HepG2 (cell line): ENCODE measurements around the gene MMP28. TPM values are rescaled to one million over a fixed set of nuclear protein-coding genes. Genes with fewer than 3 reads are reported as not detected.
A peak's percentile ranks its signal among the peaks of the same experiment; 100 is the strongest.

Source experiments
- FOSL1 ChIP-seq: sonication (generic); formaldehyde crosslinking; IDR thresholded peaks from 2 replicates; pipeline ENCODE4 v1.9.0; 2021; ENCODE audit warnings: missing genetic modification reagents, borderline replicate concordance
- KDM2A ChIP-seq: sonication (generic); formaldehyde crosslinking; IDR thresholded peaks from 2 replicates; pipeline ENCODE4 v1.4.0; 2020; ENCODE audit warnings: low read depth, missing genetic modification reagents, borderline replicate concordance
- MTA3 ChIP-seq: sonication (generic); formaldehyde crosslinking; IDR thresholded peaks from 2 replicates; pipeline ENCODE4 v1.4.0; 2020; ENCODE audit warnings: missing genetic modification reagents
- MXI1 ChIP-seq: IDR thresholded peaks from 3 replicates; pipeline ENCODE4 v1.6.1; 2012; ENCODE audit warnings: low read depth, low read length, inconsistent platforms, borderline replicate concordance
- NCOA5 ChIP-seq: sonication (generic); formaldehyde crosslinking; IDR thresholded peaks from 2 replicates; pipeline ENCODE4 v1.4.0; 2020; ENCODE audit warnings: missing genetic modification reagents
- PHF20 ChIP-seq: sonication (generic); formaldehyde crosslinking; IDR thresholded peaks from 2 replicates; pipeline ENCODE4 v1.5.0; 2020; ENCODE audit warnings: mild to moderate bottlenecking, missing genetic modification reagents
- PRPF4 ChIP-seq: fragments of 200-400 bp; formaldehyde crosslinking; IDR thresholded peaks from 2 replicates; pipeline ENCODE4 v1.6.1; 2016; ENCODE audit warnings: low read length, low read depth; ENCODE audit not compliant: poor library complexity, severe bottlenecking
- ZFP62 ChIP-seq: sonication (generic); formaldehyde crosslinking; IDR thresholded peaks from 2 replicates; pipeline ENCODE4 v1.4.0; 2020; ENCODE audit warnings: missing genetic modification reagents
- ZNF224 ChIP-seq: sonication (generic); formaldehyde crosslinking; IDR thresholded peaks from 2 replicates; pipeline ENCODE4 v1.5.0; 2020; ENCODE audit warnings: mild to moderate bottlenecking, missing genetic modification reagents
- ZNF282 ChIP-seq: fragments of 450-650 bp; IDR thresholded peaks from 2 replicates; pipeline ENCODE4 v1.6.1; 2018; ENCODE audit not compliant: partially characterized antibody
- polyA plus RNA-seq, 8 experiments: library from polyadenylated mRNA; depleted of rRNA in 3 of 8; stranded (reverse) in 7 of 8; unstranded in 1 of 8; fragments of >200 nt; fragmentation: Illumina TruSeq in 4 of 8; extraction: Trizol in 4 of 8; gene quantifications; 2 replicates each; pipeline versions ENCODE4 v1.2.1 to v1.2.3, GENCODE V29; 2011 to 2016; ENCODE audit warnings: low read depth in 4 of 8, missing spikeins in 1 of 8, mixed read lengths in 1 of 8; ENCODE audit not compliant: insufficient read depth in 1 of 8
- total RNA-seq, 5 experiments: library from RNA; depleted of rRNA; stranded (reverse); fragments of >200 nt; fragmentation: Illumina TruSeq; extraction: Trizol; gene quantifications; 2 replicates each; pipeline ENCODE4 v1.2.3, GENCODE V29; 2016; ENCODE audit warnings: low read depth in 1 of 5
- TF ChIP-seq, protein P1 (sequence below): sonication (generic); formaldehyde crosslinking; conservative IDR thresholded peaks from 2 replicates; pipeline ENCODE4 v1.8.1; 2023; ENCODE audit warnings: missing genetic modification reagents
- TF ChIP-seq, protein P2 (sequence below): sonication (generic); formaldehyde crosslinking; IDR thresholded peaks from 2 replicates; pipeline ENCODE4 v1.4.0; 2020; ENCODE audit warnings: mild to moderate bottlenecking, missing genetic modification reagents
- TF ChIP-seq, protein P3 (sequence below): sonication (generic); formaldehyde crosslinking; IDR thresholded peaks from 2 replicates; pipeline ENCODE4 v1.5.0; 2020; ENCODE audit warnings: missing genetic modification reagents, mild to moderate bottlenecking, borderline replicate concordance
- TF ChIP-seq, protein P4 (sequence below), 2 experiments: IDR thresholded peaks; 2 replicates each; pipeline ENCODE4 v1.6.1; 2011 to 2012; ENCODE audit warnings: low read length in 2 of 2, borderline replicate concordance in 1 of 2, low read depth in 1 of 2, mild to moderate bottlenecking in 1 of 2, moderate library complexity in 1 of 2
- TF ChIP-seq, protein P5 (sequence below): sonication (generic); formaldehyde crosslinking; IDR thresholded peaks from 2 replicates; pipeline ENCODE4 v1.5.0; 2020; ENCODE audit warnings: mild to moderate bottlenecking, missing genetic modification reagents
- TF ChIP-seq, protein P6 (sequence below): sonication (generic); formaldehyde crosslinking; IDR thresholded peaks from 2 replicates; pipeline ENCODE4 v1.4.0; 2020; ENCODE audit warnings: low read depth, mild to moderate bottlenecking, missing genetic modification reagents

MMP28 gene
- total and polyA plus RNA-seq, 2 of the 13 experiments (the other 11 are each of a cell fraction or from before 2014, with no cell fraction given) = not detected

DNA sequence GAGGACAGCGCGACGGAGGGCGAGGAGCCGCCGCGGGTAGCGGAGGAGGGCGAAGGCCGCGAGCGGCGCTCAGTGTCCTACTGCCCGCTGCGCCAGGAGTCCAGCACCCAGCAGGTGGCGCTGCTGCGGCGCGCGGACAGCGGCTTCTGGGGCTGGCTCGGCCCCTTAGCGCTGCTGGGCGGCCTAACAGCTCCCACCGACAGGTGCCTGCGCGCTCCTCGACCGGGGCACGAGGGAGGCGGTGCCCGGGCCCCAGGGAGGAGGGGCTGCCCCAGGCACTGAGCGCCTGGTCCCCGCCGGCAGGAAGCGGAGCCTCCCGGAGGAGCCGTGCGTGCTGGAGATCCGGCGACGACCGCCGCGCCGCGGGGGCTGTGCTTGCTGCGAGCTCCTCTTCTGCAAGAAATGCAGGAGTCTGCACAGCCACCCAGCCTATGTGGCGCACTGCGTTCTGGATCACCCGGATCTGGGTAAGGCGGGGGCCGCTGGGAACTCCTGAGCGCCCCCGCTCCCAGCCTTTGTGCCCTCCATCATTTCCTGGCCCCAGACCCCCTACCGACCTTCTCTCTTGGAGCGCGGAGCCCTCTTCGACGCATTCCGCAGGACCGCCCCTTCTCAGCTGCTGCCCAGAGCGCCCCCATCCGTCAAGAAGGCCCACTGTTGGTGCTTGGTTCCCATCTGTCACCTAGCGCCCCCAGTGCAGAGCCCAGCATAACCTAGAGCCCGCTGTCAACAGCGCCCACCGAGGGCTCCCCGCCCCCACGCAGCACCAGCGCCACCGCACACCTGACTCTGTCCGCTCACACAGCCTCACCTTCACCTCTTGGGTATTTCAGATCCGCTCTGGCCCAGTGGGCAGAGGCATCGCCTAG lies 31.1 kb downstream of the MMP28 start (continued):
- TF ChIP-seq ZNF282 = no peak
- peak; percentile 65; the same call in 1 of the 3 replicates for TF ChIP-seq MXI1
- TF ChIP-seq, protein P1, sequence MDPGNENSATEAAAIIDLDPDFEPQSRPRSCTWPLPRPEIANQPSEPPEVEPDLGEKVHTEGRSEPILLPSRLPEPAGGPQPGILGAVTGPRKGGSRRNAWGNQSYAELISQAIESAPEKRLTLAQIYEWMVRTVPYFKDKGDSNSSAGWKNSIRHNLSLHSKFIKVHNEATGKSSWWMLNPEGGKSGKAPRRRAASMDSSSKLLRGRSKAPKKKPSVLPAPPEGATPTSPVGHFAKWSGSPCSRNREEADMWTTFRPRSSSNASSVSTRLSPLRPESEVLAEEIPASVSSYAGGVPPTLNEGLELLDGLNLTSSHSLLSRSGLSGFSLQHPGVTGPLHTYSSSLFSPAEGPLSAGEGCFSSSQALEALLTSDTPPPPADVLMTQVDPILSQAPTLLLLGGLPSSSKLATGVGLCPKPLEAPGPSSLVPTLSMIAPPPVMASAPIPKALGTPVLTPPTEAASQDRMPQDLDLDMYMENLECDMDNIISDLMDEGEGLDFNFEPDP = 0 out of 2 replicates have a peak, but pooled peaks have one; percentile 88
- TF ChIP-seq, protein P2, sequence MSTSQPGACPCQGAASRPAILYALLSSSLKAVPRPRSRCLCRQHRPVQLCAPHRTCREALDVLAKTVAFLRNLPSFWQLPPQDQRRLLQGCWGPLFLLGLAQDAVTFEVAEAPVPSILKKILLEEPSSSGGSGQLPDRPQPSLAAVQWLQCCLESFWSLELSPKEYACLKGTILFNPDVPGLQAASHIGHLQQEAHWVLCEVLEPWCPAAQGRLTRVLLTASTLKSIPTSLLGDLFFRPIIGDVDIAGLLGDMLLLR (CRISPR knock-in tag) = peak; percentile 44; the same call in 1 of the 2 replicates
- TF ChIP-seq, protein P3, sequence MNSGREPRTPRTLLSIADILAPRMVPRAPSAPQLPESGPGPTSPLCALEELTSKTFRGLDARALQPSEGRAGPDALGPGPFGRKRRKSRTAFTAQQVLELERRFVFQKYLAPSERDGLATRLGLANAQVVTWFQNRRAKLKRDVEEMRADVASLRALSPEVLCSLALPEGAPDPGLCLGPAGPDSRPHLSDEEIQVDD = peak; percentile 88; the same call in 1 of the 2 replicates
- TF ChIP-seq, protein P4, sequence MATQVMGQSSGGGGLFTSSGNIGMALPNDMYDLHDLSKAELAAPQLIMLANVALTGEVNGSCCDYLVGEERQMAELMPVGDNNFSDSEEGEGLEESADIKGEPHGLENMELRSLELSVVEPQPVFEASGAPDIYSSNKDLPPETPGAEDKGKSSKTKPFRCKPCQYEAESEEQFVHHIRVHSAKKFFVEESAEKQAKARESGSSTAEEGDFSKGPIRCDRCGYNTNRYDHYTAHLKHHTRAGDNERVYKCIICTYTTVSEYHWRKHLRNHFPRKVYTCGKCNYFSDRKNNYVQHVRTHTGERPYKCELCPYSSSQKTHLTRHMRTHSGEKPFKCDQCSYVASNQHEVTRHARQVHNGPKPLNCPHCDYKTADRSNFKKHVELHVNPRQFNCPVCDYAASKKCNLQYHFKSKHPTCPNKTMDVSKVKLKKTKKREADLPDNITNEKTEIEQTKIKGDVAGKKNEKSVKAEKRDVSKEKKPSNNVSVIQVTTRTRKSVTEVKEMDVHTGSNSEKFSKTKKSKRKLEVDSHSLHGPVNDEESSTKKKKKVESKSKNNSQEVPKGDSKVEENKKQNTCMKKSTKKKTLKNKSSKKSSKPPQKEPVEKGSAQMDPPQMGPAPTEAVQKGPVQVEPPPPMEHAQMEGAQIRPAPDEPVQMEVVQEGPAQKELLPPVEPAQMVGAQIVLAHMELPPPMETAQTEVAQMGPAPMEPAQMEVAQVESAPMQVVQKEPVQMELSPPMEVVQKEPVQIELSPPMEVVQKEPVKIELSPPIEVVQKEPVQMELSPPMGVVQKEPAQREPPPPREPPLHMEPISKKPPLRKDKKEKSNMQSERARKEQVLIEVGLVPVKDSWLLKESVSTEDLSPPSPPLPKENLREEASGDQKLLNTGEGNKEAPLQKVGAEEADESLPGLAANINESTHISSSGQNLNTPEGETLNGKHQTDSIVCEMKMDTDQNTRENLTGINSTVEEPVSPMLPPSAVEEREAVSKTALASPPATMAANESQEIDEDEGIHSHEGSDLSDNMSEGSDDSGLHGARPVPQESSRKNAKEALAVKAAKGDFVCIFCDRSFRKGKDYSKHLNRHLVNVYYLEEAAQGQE (IDR thresholded peaks at IDR 0.05; ENCODE audit: borderline replicate concordance in 1 of 2, low read depth in 1 of 2, low read length in 2 of 2) = no peak
- TF ChIP-seq ZNF224 = 0 out of 2 replicates have a peak, but pooled peaks have one; percentile 57
- TF ChIP-seq, protein P5, sequence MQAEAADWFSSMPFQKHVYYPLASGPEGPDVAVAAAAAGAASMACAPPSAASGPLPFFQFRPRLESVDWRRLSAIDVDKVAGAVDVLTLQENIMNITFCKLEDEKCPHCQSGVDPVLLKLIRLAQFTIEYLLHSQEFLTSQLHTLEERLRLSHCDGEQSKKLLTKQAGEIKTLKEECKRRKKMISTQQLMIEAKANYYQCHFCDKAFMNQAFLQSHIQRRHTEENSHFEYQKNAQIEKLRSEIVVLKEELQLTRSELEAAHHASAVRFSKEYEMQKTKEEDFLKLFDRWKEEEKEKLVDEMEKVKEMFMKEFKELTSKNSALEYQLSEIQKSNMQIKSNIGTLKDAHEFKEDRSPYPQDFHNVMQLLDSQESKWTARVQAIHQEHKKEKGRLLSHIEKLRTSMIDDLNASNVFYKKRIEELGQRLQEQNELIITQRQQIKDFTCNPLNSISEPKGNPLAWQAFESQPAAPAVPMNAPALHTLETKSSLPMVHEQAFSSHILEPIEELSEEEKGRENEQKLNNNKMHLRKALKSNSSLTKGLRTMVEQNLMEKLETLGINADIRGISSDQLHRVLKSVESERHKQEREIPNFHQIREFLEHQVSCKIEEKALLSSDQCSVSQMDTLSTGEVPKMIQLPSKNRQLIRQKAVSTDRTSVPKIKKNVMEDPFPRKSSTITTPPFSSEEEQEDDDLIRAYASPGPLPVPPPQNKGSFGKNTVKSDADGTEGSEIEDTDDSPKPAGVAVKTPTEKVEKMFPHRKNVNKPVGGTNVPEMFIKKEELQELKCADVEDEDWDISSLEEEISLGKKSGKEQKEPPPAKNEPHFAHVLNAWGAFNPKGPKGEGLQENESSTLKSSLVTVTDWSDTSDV (CRISPR knock-in tag) = no peak
- no peak for TF ChIP-seq ZFP62 (CRISPR knock-in tag)
- TF ChIP-seq PHF20 (CRISPR knock-in tag) = 0 out of 2 replicates have a peak, but pooled peaks have one; percentile 30
- TF ChIP-seq PRPF4 = no peak
- no peak for TF ChIP-seq NCOA5 (CRISPR knock-in tag)
- peak; percentile 95 for TF ChIP-seq KDM2A (CRISPR knock-in tag)
- no peak for TF ChIP-seq MTA3
- TF ChIP-seq, protein P6, sequence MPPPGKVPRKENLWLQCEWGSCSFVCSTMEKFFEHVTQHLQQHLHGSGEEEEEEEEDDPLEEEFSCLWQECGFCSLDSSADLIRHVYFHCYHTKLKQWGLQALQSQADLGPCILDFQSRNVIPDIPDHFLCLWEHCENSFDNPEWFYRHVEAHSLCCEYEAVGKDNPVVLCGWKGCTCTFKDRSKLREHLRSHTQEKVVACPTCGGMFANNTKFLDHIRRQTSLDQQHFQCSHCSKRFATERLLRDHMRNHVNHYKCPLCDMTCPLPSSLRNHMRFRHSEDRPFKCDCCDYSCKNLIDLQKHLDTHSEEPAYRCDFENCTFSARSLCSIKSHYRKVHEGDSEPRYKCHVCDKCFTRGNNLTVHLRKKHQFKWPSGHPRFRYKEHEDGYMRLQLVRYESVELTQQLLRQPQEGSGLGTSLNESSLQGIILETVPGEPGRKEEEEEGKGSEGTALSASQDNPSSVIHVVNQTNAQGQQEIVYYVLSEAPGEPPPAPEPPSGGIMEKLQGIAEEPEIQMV (CRISPR knock-in tag) = peak; percentile 43; the same call in 1 of the 2 replicates
- TF ChIP-seq FOSL1 = no peak
